ENCODE measurements around the gene GMPS. TPM values are rescaled to one million over a fixed set of nuclear protein-coding genes. Genes with fewer than 3 reads are reported as not detected.

The GMPS gene
- total and polyA plus RNA-seq, 10 of the 15 experiments (the other 5 are each of a cell fraction or from before 2014, with no cell fraction given), result 33.2 to 143 (median 79.0) TPM

DNA sequence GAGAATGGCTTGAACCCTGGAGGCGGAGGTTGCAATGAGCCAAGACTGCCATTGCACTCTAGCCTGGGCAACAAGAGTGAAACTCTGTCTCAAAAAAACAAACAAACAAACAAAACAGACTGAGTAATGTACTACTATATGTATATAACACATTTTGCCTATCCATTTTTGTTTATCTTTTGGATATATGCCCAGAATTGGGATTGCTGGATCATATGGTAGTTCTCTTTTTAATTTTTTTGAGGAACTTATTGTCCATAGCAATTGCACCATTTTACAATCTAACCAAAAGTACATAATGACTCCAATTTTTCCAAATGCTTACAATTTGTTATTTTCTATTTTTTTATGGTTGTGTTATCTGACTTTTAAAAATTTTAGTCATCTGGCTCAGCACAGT lies 47.3 kb downstream of the GMPS start:
- ChIA-PET SMC1A (ENCODE audit: uncharacterized antibody, unreplicated experiment) (no interaction called here), RAD21 (ENCODE audit: unreplicated experiment) (no interaction called here), CTCF (no interaction called here), POLR2A (no interaction called here)
- BruUV-seq (replicated peaks), result no TSS peak
- Histone ChIP-seq H3K4me1 (ENCODE audit: control insufficient read depth, insufficient read depth, low read length) (no peaks in the 10 kb centered on the region), H3K4me2 (ENCODE audit: control insufficient read depth, insufficient read depth) (no peak overlapping the region), H3K36me3 (ENCODE audit: control insufficient read depth in 2 of 2, insufficient read depth in 2 of 2, low read length in 1 of 2) (peaks cover 0 to 16% of the 10 kb centered on the region in 2 experiments; a peak in 2 of 4 replicates), H3K9me3 (replicated peaks; ENCODE audit: control insufficient read depth, insufficient read depth, low read length) (no peaks in the 10 kb centered on the region), H3K4me3 (no peak overlapping the region), H3K9ac (ENCODE audit: control insufficient read depth, insufficient read depth, low read length) (no peak overlapping the region), H3K79me2 (ENCODE audit: control insufficient read depth, insufficient read depth, low read length) (no peaks in the 10 kb centered on the region), H3K27me3 (replicated peaks in 1 of 2; ENCODE audit: control insufficient read depth in 2 of 2, insufficient read depth in 2 of 2, low read length in 1 of 2) (no peaks in the 10 kb centered on the region), H2AFZ (ENCODE audit: control insufficient read depth, low read depth, low read length) (no peak overlapping the region), H3K27ac (ENCODE audit: control insufficient read depth, insufficient read depth) (no peak overlapping the region), H4K20me1 (ENCODE audit: control insufficient read depth, insufficient read depth) (no peaks in the 10 kb centered on the region)
- in situ Hi-C loops (cut with MboI) (no loop called here), intact Hi-C loops (cut with micrococcal nuclease; ENCODE audit: unreplicated experiment) (no loop called here)
- no peak for FAIRE-seq
- no peak for DNase-seq (ENCODE audit: low read depth, low spot score)
- 100% methylated on average over 1 of the region's 1 CpG for WGBS (ENCODE audit: insufficient coverage, insufficient replicate concordance, low lambda C conversion rate, missing lambda C conversion rate)
- ATAC-seq, result no peak
- TF ChIP-seq BHLHE40 (IDR thresholded peaks at IDR 0.05; ENCODE audit: borderline replicate concordance in 1 of 2, low read depth in 2 of 2, low read length in 1 of 2), result no peak
- TF ChIP-seq IKZF2 (IDR thresholded peaks at IDR 0.05), result no peak
- TF ChIP-seq, protein P1, sequence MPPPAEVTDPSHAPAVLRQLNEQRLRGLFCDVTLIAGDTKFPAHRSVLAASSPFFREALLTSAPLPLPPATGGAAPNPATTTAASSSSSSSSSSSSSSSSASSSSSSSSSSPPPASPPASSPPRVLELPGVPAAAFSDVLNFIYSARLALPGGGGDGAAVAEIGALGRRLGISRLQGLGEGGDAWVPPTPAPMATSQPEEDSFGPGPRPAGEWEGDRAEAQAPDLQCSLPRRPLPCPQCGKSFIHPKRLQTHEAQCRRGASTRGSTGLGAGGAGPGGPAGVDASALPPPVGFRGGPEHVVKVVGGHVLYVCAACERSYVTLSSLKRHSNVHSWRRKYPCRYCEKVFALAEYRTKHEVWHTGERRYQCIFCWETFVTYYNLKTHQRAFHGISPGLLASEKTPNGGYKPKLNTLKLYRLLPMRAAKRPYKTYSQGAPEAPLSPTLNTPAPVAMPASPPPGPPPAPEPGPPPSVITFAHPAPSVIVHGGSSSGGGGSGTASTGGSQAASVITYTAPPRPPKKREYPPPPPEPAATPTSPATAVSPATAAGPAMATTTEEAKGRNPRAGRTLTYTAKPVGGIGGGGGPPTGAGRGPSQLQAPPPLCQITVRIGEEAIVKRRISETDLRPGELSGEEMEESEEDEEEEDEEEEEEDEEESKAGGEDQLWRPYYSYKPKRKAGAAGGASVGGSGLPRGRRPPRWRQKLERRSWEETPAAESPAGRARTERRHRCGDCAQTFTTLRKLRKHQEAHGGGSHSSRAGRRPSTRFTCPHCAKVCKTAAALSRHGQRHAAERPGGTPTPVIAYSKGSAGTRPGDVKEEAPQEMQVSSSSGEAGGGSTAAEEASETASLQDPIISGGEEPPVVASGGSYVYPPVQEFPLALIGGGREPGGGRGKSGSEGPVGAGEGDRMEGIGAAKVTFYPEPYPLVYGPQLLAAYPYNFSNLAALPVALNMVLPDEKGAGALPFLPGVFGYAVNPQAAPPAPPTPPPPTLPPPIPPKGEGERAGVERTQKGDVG (CRISPR knock-in tag; IDR thresholded peaks at IDR 0.05), result no peak
- TF ChIP-seq ATF7 (IDR thresholded peaks at IDR 0.05; ENCODE audit: low read depth), result no peak
- TF ChIP-seq CEBPB (IDR thresholded peaks at IDR 0.05; ENCODE audit: borderline replicate concordance in 1 of 2, low read depth in 2 of 2, low read length in 2 of 2), result no peak
- TF ChIP-seq LARP7 (IDR thresholded peaks at IDR 0.05), result no peak
- TF ChIP-seq BCL3 (IDR thresholded peaks at IDR 0.05; ENCODE audit: borderline replicate concordance, insufficient read depth, low read depth, low read length, poor library complexity, severe bottlenecking), result no peak
- no peak for TF ChIP-seq RB1 (IDR thresholded peaks at IDR 0.05; ENCODE audit: borderline replicate concordance)
- TF ChIP-seq CBFB (IDR thresholded peaks at IDR 0.05; ENCODE audit: low read depth), result no peak
- TF ChIP-seq, protein P2, sequence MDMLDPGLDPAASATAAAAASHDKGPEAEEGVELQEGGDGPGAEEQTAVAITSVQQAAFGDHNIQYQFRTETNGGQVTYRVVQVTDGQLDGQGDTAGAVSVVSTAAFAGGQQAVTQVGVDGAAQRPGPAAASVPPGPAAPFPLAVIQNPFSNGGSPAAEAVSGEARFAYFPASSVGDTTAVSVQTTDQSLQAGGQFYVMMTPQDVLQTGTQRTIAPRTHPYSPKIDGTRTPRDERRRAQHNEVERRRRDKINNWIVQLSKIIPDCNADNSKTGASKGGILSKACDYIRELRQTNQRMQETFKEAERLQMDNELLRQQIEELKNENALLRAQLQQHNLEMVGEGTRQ (IDR thresholded peaks at IDR 0.05; ENCODE audit: borderline replicate concordance, low read depth, low read length), result no peak
- no peak for TF ChIP-seq BCL11A (IDR thresholded peaks at IDR 0.05; ENCODE audit: low read depth, low read length)
- TF ChIP-seq BRCA1 (IDR thresholded peaks at IDR 0.05; ENCODE audit: low read depth, low read length), result no peak
- TF ChIP-seq, protein P3, sequence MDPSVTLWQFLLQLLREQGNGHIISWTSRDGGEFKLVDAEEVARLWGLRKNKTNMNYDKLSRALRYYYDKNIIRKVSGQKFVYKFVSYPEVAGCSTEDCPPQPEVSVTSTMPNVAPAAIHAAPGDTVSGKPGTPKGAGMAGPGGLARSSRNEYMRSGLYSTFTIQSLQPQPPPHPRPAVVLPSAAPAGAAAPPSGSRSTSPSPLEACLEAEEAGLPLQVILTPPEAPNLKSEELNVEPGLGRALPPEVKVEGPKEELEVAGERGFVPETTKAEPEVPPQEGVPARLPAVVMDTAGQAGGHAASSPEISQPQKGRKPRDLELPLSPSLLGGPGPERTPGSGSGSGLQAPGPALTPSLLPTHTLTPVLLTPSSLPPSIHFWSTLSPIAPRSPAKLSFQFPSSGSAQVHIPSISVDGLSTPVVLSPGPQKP (IDR thresholded peaks at IDR 0.05; ENCODE audit: low read depth, low read length), result no peak
- no peak for TF ChIP-seq YY1 (IDR thresholded peaks at IDR 0.05; ENCODE audit: low read depth, low read length)
- no peak for TF ChIP-seq RAD51 (IDR thresholded peaks at IDR 0.05)
- TF ChIP-seq RAD21 (IDR thresholded peaks at IDR 0.05; ENCODE audit: insufficient read depth, low read depth, low read length), result no peak
- TF ChIP-seq TCF7 (IDR thresholded peaks at IDR 0.05; ENCODE audit: borderline replicate concordance), result no peak
- TF ChIP-seq, protein P4, sequence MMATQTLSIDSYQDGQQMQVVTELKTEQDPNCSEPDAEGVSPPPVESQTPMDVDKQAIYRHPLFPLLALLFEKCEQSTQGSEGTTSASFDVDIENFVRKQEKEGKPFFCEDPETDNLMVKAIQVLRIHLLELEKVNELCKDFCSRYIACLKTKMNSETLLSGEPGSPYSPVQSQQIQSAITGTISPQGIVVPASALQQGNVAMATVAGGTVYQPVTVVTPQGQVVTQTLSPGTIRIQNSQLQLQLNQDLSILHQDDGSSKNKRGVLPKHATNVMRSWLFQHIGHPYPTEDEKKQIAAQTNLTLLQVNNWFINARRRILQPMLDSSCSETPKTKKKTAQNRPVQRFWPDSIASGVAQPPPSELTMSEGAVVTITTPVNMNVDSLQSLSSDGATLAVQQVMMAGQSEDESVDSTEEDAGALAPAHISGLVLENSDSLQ (IDR thresholded peaks at IDR 0.05), result no peak
- TF ChIP-seq EED (IDR thresholded peaks at IDR 0.05; ENCODE audit: low read depth), result no peak

Measured in GM12878 (cell line).